NOMO-1 (cell line): ENCODE data around the gene DLG2.
"Not testable (repeated sequence)": the region's sequence is repeated elsewhere in the genome, so short reads cannot be mapped to it uniquely, and the experiment has no call there.

Source experiments
- DNase-seq, 2 experiments: peaks; one replicate each; lab custom pipeline; 2025; ENCODE audit not compliant: unreplicated experiment in 2 of 2; lab: John Stamatoyannopoulos, UW

The DLG2 gene

GRCh38 chr11:85132851-85133585, 494.1 kb downstream of the DLG2 start:
- DNase-seq, result no peak

- no peak for DNase-seq
Measured at GRCh38 chr11:85127349-85127748, 499.8 kb downstream of the DLG2 start.

DNA sequence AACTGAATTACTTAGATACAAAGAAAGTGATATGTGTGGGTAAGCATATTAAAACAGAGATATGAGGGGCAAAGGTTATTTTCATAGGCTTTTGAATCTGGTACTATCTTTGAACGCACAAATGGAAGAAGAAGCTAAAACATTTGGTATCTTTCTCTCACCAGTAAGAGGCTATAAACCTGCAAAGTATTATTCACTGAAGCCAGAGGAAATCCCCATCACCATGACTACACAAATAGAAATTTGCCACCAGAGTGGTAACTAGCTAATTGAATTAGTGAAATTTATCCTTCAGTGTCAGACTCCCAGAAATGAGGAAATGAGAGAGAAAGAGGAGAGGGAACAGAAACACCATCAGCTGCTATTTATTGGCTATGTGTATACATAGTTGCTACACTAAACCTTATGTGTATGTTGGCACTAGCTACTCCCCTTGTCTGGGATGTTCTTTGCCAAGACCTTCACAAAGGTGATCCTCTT, 503.4 kb downstream of the DLG2 start:
- peak in 1 of 2 experiments; percentile 62 for DNase-seq

DNA sequence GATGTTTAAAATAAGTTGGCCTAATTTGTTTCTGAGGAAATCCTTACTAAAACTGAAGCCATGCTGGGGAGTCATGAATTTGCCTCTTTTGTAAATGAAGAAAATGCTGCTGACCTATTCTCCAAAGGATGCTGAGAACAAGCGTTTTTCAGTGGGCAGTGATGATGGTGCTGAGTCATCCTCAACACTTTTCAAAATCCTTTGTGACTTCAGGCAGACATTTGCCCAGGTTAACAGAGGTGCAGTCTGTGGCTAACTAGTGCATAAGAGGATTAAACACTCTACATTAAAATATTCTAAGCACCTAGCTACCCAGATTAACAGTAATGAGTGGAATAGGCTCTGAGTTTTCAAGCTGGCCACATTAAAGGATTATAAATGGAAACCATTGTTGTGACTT, 509.0 kb downstream of the DLG2 start:
- DNase-seq, result no peak

DNA sequence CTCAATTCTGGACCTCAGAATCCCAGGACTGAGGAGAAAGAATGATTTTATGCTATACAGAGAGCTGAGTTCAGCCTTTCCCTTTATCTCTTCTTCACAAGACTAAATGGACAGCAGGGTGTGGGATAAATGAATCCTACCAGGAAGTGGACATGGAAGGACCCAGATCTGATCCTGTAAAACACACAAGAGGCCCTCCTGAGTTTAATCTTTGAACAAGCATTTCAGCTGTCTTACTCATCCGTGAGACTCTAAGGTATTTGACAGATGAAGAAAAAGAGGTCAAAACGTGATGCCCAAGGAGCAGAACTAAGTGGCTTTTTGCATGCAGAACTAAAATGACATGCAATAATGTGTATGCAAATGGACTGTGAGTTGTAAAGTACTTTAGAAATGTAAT, 511.3 kb downstream of the DLG2 start:
- no peak for DNase-seq

GRCh38 chr11:85114786-85115185, 512.4 kb downstream of the DLG2 start:
- DNase-seq, result no peak

DNA sequence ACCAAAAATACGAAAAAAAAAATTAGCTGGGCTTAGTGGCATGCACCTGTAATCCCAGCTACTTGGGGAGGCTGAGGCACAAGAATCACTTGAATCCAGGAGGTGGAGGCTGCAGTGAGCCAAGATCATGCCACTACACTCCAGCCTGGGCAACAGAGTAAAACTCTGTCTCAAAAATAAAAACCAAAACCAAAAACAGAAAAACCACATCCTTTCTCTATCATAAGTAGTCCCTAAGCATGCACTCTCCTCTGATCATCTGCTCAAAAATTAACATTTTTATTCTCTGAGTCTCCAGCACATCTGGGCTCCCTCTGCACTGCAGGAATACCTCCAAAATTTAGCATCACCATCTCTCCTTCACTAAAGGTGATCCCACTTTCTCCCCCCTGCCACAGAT, 516.9 kb downstream of the DLG2 start:
- DNase-seq, result not testable (repeated sequence)

DNA sequence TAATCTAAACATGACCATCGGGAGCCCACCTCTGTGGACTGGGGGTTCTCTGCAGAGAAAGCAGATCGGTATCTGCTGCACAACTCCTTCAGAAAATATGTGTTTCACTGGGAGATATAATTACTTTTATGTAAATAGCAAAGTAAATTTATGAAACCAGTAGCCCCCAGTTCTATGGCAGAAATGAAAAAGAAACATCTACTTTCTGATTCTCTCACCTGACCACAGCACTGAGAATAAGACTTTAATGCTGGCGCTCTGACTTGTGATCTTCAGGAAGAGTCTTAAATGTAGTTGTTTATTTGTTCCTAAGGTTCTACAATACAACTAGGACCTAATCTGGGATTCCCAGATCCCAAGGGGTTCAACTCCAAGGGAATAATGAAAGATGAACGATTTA, 518.0 kb downstream of the DLG2 start:
- DNase-seq, result no peak

GRCh38 chr11:85105868-85106267, 521.3 kb downstream of the DLG2 start:
- DNase-seq, result no peak

DNA sequence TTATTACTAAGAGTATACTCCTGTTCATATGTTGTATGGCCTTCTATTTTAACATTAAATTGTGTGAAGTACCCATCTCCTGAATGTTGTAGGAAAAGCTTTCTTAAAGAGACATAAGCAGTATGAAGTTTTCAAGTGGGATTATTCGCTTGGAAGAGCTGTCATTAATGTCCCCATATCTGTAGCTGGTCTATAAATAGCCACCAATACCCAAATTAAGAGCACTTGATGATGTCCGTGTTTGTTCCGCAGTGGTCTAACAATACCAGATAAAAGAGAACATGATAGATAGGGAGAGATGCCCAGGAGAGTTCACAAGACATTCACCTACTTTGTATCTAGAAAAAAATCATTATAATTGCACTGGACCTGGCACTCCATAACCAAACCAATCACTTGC, 527.6 kb downstream of the DLG2 start:
- no peak for DNase-seq

GRCh38 chr11:85098996-85099395, 528.1 kb downstream of the DLG2 start:
- DNase-seq, result no peak

GRCh38 chr11:85096939-85097338, 530.2 kb downstream of the DLG2 start:
- peak; percentile 16 to 31 for DNase-seq

DNA sequence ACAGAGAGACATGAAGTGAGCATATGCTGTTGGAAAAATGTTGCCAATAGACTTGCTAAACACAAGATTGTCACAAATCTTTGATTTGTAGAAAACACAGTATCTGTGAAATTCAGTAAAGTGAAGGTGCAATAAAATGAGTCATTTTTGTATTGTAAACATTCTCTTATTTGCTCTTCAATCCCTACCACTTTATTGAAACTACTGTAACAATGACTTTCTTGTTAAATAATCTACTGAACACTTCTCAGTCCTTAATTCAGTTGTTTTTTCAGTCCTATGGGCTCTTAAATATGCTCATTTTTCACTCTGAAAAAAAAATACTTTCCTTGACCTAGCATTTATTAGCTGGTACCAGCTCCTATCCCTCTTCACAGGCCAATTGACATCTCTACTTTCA, 531.9 kb downstream of the DLG2 start:
- DNase-seq, result no peak

- no peak for DNase-seq
Measured at GRCh38 chr11:85094795-85095194, 532.3 kb downstream of the DLG2 start.

GRCh38 chr11:85089654-85090053, 537.5 kb downstream of the DLG2 start:
- no peak for DNase-seq

DNA sequence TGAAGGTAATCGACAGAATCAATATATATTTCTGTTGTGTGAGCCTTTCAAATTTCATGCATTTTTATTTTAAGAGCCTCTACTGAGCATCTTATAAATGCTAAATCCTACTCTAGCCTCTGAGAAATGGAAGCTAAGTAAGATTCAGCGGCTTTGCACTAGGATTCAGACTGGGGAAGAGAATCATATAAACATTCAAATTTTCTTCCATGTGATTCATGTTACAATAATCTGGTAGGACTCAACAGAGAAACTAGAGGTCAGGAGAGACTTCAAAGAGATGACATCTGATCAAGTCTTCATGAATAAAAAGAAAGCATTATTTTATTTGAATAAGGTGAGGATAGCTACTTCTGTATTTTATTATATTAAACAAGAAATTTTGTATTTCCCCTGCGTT, 538.9 kb downstream of the DLG2 start:
- no peak for DNase-seq

DNA sequence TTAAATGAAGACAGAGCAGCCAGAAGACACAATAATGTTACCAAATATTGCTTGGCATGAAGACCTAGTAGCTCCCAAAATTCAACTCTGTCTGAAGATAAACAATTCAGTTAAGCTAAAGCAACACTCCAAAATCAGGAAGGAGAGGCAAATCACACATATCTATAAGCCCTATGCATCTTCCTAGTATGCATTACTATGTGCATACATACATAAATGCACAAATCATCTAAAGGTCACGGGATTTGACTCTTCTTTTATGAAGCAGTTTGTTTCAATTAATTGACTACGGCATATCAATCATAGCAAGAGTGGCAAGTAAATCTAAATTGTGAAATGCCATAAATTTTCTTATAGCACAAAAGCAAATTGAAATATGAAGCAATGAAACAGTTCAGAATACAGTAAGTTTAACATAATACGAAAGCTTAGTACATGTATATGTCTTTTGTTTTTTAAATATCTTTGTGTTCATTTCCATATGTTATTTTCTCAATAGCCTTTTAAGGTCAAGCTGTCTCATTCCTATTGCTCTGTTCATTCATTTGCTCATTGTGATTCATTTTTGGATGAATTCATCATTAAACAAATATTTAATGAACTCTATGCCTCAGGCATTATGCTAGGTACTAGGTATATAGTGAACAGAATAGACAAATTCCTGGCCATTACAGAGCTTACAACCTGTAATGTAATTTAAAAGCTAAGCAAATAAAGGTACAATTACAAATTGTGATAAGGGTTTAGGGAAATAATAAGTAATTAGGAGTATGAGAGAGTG, 540.5 kb downstream of the DLG2 start:
- DNase-seq, result no peak

GRCh38 chr11:85076535-85077330, 550.4 kb downstream of the DLG2 start:
- no peak for DNase-seq

- DNase-seq, result no peak
Measured at GRCh38 chr11:85062659-85063058, 564.5 kb downstream of the DLG2 start.

GRCh38 chr11:85052636-85053035, 574.5 kb downstream of the DLG2 start:
- no peak for DNase-seq

DNA sequence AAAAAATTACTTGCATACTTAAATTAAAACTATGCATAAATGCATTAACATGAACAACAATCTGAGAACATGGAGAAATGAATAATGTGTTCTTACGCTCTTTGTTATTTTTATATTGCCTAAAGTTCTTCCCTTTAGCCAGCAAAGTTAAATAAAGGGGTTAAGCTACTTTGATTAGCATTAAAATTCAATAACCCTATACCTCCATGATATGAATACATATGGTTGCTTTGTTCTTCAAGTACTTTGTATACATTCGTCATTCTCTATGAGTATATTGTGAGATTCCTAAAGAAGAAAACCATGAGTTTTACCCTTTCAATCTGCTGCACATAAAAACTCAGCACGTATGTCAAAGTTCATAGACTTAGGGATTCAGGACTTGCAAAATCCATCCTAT, 578.3 kb downstream of the DLG2 start:
- DNase-seq, result no peak
